IPS DF 4.7 (cell line): Measurements from ENCODE around the gene FAM210B.
"Not testable (repeated sequence)": the region's sequence is repeated elsewhere in the genome, so short reads cannot be mapped to it uniquely, and the experiment has no call there.

Source experiments
- DNase-seq: peaks from one replicate; pipeline ENCODE4 v3.0.0-alpha.2; 2013; ENCODE audit warnings: low spot score; ENCODE audit errors: extremely low read depth

FAM210B gene

GRCh38 chr20:56358600-56359211 lies at the start of gene FAM210B:
Gene FAM210B, plus strand, starts transcription at chr20:56358974. Its CDS starts 32 bp downstream, at chr20:56359006.
- DNase-seq, result peak; percentile 14

GRCh38 chr20:56316051-56316450 lies 42.7 kb upstream of the FAM210B start:
- DNase-seq, result no peak

- DNase-seq, result no peak
Observed at GRCh38 chr20:56316483-56316882, 42.3 kb upstream of the FAM210B start.

- no peak for DNase-seq
Observed at GRCh38 chr20:56322681-56323080, 36.1 kb upstream of the FAM210B start.

GRCh38 chr20:56323206-56323605 lies 35.6 kb upstream of the FAM210B start:
- no peak for DNase-seq

GRCh38 chr20:56323656-56324055 lies 35.1 kb upstream of the FAM210B start:
- no peak for DNase-seq

GRCh38 chr20:56324806-56325205 lies 34.0 kb upstream of the FAM210B start:
- DNase-seq, result no peak

GRCh38 chr20:56328861-56329260 lies 29.9 kb upstream of the FAM210B start:
- no peak for DNase-seq

- not testable (repeated sequence) for DNase-seq
Observed at GRCh38 chr20:56336709-56337108, 22.1 kb upstream of the FAM210B start.

GRCh38 chr20:56342783-56343182 lies 16.0 kb upstream of the FAM210B start:
- no peak for DNase-seq

- peak; percentile 36 for DNase-seq
Observed at GRCh38 chr20:56343861-56344381, 14.9 kb upstream of the FAM210B start.

GRCh38 chr20:56345911-56346310 lies 12.9 kb upstream of the FAM210B start:
- DNase-seq, result no peak

GRCh38 chr20:56347628-56348304 lies 11.0 kb upstream of the FAM210B start:
- DNase-seq, result no peak

- no peak for DNase-seq
Observed at GRCh38 chr20:56348305-56348693, 10.5 kb upstream of the FAM210B start.

- DNase-seq, result no peak
Observed at GRCh38 chr20:56348746-56349145, 10.0 kb upstream of the FAM210B start.

GRCh38 chr20:56350842-56351241 lies 7.9 kb upstream of the FAM210B start:
- no peak for DNase-seq

GRCh38 chr20:56352345-56353055 lies 6.3 kb upstream of the FAM210B start:
- DNase-seq, result no peak

GRCh38 chr20:56353356-56353755 lies 5.4 kb upstream of the FAM210B start:
- DNase-seq, result no peak

GRCh38 chr20:56358070-56358469 lies 704 bp upstream of the FAM210B start:
- no peak for DNase-seq

GRCh38 chr20:56359212-56360132 lies 698 bp downstream of the FAM210B start:
- no peak for DNase-seq
